NOMO-1 treated with dmso at 0.1 percent for 144 hours (cell line): ENCODE results near the gene CCDC24.

Experiments
- DNase-seq: peaks from one replicate; lab custom pipeline; 2025; ENCODE audit not compliant: unreplicated experiment; lab: John Stamatoyannopoulos, UW

The CCDC24 gene

GRCh38 chr1:43980255-43981134 is 10.9 kb upstream of the CCDC24 start:
- DNase-seq, result no peak

DNA sequence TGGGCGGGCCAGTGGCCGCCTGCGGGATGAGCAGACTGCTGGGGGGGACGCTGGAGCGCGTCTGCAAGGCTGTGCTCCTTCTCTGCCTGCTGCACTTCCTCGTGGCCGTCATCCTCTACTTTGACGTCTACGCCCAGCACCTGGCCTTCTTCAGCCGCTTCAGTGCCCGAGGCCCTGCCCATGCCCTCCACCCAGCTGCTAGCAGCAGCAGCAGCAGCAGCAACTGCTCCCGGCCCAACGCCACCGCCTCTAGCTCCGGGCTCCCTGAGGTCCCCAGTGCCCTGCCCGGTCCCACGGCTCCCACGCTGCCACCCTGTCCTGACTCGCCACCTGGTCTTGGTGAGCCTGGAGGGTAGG is 10.3 kb upstream of the CCDC24 start:
- DNase-seq, result no peak

- no peak for DNase-seq
Observed at GRCh38 chr1:43981636-43982035, 9.8 kb upstream of the CCDC24 start.

- no peak for DNase-seq
Observed at GRCh38 chr1:43982241-43982640, 9.2 kb upstream of the CCDC24 start.

DNA sequence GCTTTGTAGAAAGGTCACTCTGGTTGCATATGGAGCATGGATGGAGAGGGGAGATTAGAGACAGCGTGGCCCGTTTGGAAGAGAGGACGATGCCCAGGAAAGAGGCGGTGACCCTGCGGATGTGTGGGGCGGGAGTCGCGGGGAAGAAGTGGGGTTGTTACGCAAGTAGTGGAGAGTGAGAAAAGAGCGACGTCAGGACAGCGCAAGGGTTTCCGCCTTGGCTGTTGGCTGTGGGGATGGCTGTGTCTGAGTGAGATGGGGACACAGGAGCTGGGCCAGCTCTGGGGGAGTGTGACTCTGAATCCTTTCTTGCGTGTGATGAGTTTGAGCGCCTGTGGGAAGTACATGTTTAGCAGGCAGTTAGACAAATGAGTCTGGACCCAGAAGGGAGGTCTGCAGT is 8.6 kb upstream of the CCDC24 start:
- no peak for DNase-seq

DNA sequence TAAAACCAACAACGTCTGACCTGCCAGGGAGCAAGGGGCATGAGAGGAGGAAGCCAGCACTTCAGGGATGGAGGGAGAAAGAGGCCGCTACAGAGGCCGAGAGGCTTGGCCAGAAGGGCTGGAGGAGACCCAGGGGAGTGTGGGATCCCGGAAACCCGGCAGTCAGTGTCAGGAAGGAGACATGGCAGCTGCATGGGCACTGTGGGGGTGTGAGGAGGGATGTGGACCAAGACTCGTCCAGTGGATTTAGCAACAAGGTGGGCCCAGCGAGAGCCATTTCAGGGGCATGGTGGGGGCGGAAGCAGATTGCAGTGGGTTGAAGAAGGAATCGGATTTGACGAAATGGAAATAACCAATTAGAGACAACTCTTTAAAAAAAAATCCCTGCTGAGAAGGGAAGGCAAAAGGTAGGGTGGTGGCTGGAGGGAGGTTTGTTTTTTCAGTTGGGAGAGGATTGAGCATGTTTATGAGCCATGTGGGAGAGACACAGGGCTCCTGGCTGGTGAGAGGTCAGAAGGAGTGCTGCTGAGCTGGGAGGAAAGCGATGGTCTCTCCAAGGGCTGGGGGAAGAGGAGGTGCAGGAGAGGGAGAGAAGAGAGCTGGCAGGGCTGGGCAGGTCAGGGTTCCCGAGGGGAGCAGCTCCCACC is 8.0 kb upstream of the CCDC24 start:
- no peak for DNase-seq

DNA sequence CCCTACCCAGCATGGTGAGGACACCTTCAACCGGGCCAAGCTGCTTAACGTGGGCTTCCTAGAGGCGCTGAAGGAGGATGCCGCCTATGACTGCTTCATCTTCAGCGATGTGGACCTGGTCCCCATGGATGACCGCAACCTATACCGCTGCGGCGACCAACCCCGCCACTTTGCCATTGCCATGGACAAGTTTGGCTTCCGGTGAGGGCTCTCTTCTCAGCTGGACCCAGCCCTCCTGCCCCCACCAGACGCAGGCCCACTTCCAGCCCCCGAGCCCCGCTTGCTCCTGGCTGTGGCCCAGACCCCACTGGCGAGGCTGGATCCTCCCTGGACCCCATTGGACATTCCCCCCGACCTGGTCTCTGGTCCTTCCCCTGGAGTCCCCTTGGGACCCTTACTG is 6.5 kb upstream of the CCDC24 start:
- no peak for DNase-seq

GRCh38 chr1:43985984-43986595 is 5.3 kb upstream of the CCDC24 start:
- DNase-seq, result no peak

DNA sequence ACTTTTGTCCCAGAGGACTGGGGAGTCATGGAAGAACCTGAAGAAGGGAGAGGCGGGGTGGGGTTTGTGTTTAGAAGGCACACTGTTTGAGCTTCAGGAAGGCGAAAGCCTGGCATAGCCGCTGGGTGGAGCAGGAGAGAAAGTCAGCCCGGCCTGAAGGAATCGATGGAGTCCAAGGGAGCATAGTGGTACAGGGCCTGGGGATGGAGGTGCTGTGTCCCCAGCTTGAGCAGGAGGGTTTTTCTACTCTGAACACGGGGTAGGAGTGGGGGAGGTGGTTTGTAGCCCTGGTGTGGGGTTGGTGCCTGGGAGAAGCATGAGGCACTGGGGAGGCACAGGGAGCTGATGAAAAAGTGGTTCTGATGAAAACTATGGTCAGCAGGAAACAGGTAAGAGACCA is 4.7 kb upstream of the CCDC24 start:
- no peak for DNase-seq

DNA sequence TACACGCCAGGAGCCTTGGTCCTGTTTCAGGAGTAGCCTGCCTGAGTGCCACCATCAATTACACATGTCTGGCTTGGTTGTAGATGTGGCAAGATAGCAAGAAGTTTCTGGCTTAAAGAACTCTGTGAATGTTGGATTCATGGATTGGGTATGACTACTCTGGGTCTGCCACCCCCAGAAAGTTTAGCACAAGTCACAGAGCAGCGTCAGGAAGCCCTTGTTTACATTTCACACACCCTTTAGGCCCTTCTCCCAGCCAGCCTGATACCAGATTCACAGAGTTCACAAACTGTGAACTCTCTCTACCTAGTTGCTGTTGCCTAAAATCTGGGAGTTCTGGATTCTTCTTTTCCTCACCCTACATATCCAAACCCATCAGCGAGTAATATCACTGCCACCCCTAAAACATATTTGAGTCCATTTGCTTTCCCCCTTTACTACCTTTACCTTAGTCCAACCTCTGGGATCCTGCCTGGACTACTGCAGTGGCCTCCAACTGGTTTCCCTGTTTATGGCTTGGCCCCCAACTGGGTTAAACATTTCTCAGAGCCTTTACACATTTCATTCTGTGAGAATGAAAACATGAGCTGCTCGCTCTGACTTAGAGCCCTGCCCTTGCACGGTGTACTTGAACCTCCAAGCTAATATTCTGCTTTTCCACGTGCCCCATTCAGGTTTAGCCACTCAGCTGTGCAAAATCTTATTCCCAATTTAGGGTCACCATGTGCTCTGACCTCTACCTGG is 4.1 kb upstream of the CCDC24 start:
- DNase-seq, result no peak

GRCh38 chr1:43990271-43991199 is 864 bp upstream of the CCDC24 start:
- DNase-seq, result no peak

DNA sequence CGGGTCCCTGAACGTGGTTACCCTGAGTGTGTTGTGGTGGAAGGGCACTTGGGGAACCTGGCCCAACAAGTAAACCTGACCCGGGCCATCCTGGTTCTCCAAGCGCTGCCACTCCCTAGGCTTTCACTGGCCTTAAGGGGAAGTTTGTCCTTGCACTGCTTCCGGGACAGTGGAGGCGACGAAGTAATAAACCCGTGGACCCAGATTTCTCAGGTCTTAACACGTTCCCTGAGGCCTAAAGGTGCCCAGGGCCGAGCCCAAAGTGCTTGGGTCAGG is 261 bp upstream of the CCDC24 start:
- no peak for DNase-seq

- no peak for DNase-seq
Observed at GRCh38 chr1:43992232-43992995, 1.0 kb downstream of the CCDC24 start.

- no peak for DNase-seq
Observed at GRCh38 chr1:43993206-43993914, 2.0 kb downstream of the CCDC24 start.

GRCh38 chr1:43994071-43994470 is 2.7 kb downstream of the CCDC24 start:
- no peak for DNase-seq

DNA sequence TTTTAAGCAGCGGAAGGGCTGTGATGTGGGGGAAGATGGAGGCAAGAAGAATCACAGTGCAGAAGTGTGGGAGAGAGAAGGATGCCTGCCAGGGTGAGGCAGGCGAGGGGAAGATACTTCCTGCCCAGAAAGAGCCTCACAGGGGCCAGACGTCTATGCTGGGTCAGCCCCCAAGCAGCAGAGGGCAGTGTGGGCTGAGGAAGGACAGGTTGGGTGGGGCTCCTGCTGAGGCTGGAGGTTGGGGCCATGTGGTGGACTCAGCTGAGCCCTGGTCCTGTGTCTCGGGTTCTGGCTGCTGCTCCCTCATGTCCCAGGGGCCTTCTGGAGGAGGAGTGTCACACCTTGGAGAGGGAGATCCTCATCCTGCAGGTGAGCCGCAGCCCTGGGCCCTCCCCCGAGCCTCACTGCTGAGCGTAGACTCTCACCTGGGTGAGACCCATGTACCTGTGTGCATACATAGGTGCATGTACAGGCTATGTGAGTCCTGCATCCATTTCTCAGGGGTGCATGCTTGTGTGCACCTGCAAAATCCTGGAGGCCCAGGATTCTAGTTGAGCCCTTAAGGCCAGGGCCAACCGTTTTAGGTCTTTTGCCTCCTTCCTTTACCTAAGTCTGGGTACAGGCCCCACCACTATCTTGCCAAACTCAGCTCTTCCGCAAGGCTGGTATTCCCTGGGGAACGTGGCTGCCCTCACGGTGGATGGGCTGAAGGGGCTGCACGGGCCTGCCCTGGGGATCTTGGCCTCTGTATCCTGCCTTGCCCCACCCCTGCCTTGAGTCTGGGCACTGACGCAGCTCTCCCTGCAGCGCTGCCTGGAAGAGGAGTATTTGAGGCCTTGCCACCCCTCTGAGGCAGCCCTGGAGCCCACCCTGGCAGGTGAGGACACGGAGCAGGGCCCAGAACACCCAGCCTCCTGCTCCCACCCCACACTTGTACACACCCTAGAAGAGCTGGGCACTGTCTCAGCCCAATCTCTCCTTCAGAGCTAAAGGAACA is 3.7 kb downstream of the CCDC24 start:
- peak; percentile 47 for DNase-seq

DNA sequence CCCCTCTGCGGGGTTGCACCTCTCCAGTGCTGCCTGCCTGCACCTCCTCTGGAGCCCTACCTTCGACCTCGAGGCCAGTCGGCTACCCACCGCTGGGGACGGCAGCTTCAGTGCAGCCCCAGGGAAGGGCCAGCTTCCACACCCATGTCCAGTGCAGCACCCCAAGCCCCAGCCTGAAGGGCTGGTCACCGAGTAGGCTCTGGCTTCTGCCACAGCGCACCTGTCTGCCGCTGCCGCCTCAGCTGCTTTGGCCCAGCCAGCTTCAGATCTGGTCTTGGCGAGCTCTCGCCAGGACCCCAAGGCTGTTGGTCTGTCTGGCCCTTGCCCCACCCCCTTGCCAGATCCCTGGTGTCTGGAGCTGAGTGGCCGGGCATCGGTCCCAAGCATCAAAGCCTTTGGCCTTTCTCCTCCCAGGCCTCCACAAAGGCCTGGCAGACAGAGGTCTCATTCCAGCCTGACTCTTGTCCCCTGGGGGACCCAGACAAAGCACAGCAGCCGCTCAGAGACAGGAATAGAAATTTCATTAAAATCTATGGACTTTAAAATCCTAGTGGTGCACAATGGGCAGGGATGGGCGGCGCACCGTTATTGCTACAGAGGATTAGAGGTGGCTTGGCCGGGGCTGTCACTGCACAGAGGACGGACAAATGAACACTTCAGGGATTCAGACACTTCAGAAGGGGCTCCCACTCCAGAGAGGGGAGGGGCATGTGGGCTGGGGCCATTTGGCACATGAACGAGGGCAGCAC is 4.8 kb downstream of the CCDC24 start:
- DNase-seq, result no peak
